ENCODE measurements around the gene ALPP.
"Not testable (repeated sequence)": the region's sequence is repeated elsewhere in the genome, so short reads cannot be mapped to it uniquely, and the experiment has no call there.

Gene ALPP

DNA sequence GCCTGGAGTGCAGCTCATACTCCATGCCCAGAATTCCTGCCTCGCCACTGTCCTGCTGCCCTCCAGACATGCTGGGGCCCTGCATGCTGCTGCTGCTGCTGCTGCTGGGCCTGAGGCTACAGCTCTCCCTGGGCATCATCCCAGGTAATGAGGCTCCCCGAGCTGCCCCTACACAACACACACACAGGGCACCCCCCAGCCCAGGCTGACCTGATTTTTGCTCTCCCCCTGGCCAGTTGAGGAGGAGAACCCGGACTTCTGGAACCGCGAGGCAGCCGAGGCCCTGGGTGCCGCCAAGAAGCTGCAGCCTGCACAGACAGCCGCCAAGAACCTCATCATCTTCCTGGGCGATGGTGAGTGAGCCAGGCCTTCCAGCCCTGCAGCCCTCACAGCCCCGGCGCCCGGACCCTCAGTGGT is at the start of gene ALPP:
ALPP (plus strand) TSS at position 17 of the 417 bp plus-strand sequence; CDS start at position 69, 52 bp downstream.
- not testable (repeated sequence) for DNase-seq (ENCODE audit: low read depth); H3K4me3 ChIP-seq (ENCODE audit: low read depth, low read length)

DNA sequence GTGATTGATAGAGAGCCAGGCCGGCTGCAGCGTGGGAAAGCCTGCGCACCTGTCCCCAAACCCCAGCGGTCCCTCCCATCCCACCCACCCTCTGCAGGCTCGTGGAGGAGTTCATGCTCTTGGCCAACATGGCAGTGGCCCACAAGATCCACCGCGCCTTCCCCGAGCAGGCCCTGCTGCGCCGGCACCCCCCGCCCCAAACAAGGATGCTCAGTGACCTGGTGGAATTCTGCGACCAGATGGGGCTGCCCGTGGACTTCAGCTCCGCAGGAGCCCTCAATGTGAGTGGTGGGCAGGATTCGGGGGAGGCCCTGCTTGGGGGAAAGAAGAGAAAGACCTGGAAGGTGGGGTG is 48.9 kb upstream of the ALPP start:
- no peak for DNase-seq (ENCODE audit: low read depth)
- no peak for TF ChIP-seq CTCF (conservative IDR thresholded peaks at IDR 0.05; ENCODE audit: low read depth, low read length)
- H3K4me3 ChIP-seq (ENCODE audit: low read depth, low read length), result no peak overlapping the region

DNA sequence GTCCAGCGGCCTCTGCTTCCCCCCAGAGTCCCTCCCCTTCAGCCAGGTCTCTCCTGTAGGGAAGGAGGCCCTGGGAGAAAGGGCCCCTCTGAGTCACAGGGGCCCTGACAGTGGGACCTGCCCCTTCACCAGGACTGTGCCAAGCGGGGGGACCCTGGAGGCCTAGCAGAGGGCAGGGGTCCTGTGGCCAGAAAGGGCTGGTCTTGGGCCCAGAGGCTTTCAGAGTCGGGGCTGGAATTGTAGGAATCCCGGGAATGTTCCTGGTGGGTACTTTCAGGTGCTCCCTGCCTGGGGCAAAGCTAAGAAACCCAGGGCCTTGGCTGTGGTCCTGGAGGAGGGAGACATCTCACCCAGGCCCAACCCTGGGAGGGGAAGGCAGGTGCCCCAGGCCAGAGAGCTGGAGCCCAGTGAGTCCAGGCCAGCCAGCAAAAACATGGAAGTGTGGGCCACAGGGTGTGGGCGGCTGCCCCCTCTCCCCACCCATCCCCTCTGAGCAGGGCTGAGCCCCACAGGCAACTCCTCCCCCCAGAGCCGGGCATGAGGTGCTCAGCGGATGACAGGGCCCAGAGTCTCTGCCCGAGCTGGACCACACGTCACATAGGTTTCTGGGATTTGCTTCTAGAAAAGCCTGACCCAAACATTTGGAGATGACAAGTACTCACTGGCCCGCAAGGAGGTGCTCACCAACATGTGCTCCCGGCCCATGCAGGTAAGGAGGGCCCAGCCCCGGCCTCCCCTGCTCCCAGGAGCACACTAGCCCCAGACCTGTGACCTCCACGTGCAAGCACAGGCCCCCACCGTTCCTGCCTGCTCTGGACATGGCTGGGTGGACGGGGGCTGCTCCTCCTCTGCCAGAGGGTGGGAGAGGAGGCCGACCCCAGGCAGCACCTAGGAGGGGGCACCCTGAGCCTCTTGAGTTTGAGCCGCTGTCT is 48.2 kb upstream of the ALPP start:
- DNase-seq (ENCODE audit: low read depth), result no peak
- no peak for TF ChIP-seq CTCF (conservative IDR thresholded peaks at IDR 0.05; ENCODE audit: low read depth, low read length)
- H3K4me3 ChIP-seq (ENCODE audit: low read depth, low read length), result no peak overlapping the region

DNA sequence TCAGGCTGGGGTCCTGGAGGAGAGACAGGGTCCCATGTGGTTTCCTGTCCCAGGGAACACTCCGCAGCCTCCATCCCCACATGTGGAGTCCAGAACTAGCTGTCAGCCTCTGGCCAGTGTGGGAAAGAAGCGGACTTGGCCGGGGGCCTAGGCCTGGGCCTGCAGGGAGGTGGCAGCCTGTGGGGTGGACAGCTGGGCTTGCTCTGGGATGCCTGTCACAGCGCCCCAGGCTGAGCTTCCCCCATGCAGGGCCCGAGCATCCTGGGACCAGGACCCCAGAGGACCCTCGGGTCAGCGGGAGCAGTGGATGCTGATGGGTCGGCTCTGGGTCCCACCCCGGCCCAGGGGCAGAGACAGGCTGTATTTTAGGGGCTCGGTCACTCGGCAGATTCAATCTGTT is 47.5 kb upstream of the ALPP start:
- not testable (repeated sequence) for H3K4me3 ChIP-seq (ENCODE audit: low read depth, low read length); DNase-seq (ENCODE audit: low read depth)

DNA sequence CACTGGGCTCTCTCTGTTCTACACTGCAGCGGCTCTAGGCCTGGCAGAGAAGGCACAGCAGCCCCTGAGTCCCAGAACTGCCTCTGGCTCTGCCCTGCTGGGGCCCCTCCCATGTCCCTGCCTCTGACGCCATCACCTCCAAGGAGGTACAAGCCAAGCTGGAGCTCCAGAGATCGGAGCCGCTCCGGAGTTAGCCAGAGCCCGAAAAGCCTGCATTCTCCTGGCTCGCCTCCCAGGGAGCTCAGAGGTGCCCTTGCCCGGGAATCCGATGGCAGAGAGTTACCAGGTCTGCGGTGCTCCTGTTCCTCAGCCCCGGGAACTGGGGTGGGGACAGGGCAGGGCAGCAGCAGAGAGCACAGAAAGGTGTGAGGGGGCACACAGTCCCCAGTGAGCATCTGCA is 46.9 kb upstream of the ALPP start:
- DNase-seq (ENCODE audit: low read depth); H3K4me3 ChIP-seq (ENCODE audit: low read depth, low read length): not testable (repeated sequence)

- not testable (repeated sequence) for H3K4me3 ChIP-seq (ENCODE audit: low read depth, low read length); DNase-seq (ENCODE audit: low read depth)
Observed at GRCh38 chr2:232332244-232332939, 46.2 kb upstream of the ALPP start.

DNA sequence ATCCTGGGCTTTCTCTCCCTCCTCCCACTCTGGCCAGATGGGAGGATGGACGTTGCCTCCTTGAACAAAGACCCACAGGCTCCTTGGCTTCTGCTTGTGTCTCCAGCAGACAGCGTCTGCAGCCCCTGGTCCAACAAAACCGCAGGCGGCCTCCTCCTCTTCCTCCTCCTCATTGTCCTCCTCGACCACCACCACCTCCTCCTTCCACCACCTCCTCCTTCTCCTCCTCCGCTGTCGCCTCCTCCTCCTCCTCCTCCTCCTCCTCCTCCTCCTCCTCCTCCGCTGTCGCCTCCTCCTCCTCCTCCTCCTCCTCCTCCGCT is 45.7 kb upstream of the ALPP start:
- no peak overlapping the region for H3K4me3 ChIP-seq (ENCODE audit: low read depth, low read length)
- no peak for DNase-seq (ENCODE audit: low read depth)
- TF ChIP-seq CTCF (conservative IDR thresholded peaks at IDR 0.05; ENCODE audit: low read depth, low read length), result no peak

- no peak overlapping the region for H3K4me3 ChIP-seq (ENCODE audit: low read depth, low read length)
- TF ChIP-seq CTCF (conservative IDR thresholded peaks at IDR 0.05; ENCODE audit: low read depth, low read length), result peak; percentile 77
- DNase-seq (ENCODE audit: low read depth), result peak; percentile 34
Observed at GRCh38 chr2:232333361-232334135, 45.0 kb upstream of the ALPP start.

GRCh38 chr2:232334136-232334884 is 44.2 kb upstream of the ALPP start:
- DNase-seq (ENCODE audit: low read depth); H3K4me3 ChIP-seq (ENCODE audit: low read depth, low read length): not testable (repeated sequence)

GRCh38 chr2:232334885-232335205 is 43.7 kb upstream of the ALPP start:
- not testable (repeated sequence) for H3K4me3 ChIP-seq (ENCODE audit: low read depth, low read length)

More at GRCh38 chr2:232334885-232335205, 43.7 kb upstream of the ALPP start:
- not testable (repeated sequence) for DNase-seq (ENCODE audit: low read depth)

Data from choroid plexus epithelial cell (primary cell).